Lower leg skin (tissue), 4 donors: Measurements from ENCODE around the gene KLHDC9. TPM values are rescaled to one million over a fixed set of nuclear protein-coding genes. Genes with fewer than 3 reads are reported as not detected.

Experiments
- DNase-seq, 2 donors: peaks; one replicate each; pipeline ENCODE4 v3.0.0-alpha.2; 2019; ENCODE audit warnings: low spot score in 2 of 2
- H3K4me3 ChIP-seq: fragments of 200-600 bp; sonication (generic); 2 replicates; pipeline ENCODE4 v1.5.1; 2017; ENCODE audit warnings: mild to moderate bottlenecking, low read depth; ENCODE audit not compliant: poor library complexity, severe bottlenecking
- POLR2A ChIP-seq, 2 donors: fragments of 450-650 bp; IDR thresholded peaks; one replicate each; pipeline ENCODE4 v1.6.1; 2016 to 2017; ENCODE audit warnings: antibody characterized with exemption in 2 of 2, mild to moderate bottlenecking in 1 of 2, moderate library complexity in 1 of 2
- WGBS, 2 donors: methylation state at CpG; one replicate each; pipeline ENCODE4 v1.1.5; 2018; 5-methylcytosine and 5-hydroxymethylcytosine counted together
- intact Hi-C: fragments of 100-400 bp; cut with DNase I; formaldehyde crosslinking; loops from one replicate; pipeline ENCODE4 v1.15.0; 2023; ENCODE audit warnings: low total_unique reads
- total RNA-seq, 4 donors: library from RNA; depleted of rRNA; stranded (reverse); fragments of >200 nt; gene quantifications; one replicate each; pipeline ENCODE4 v1.1.0, GENCODE V29; 2016
- TF ChIP-seq, protein P1 (sequence below), 3 donors: fragments of 450-650 bp; IDR thresholded peaks; one replicate each; pipeline ENCODE4 v1.5.1; 2016; ENCODE audit warnings: antibody characterized with exemption in 3 of 3, mild to moderate bottlenecking in 3 of 3, moderate library complexity in 2 of 3

The KLHDC9 gene
- total RNA-seq, 4 donors from 2014 or later: 0.42 to 4.2 (median 1.9) TPM

DNA sequence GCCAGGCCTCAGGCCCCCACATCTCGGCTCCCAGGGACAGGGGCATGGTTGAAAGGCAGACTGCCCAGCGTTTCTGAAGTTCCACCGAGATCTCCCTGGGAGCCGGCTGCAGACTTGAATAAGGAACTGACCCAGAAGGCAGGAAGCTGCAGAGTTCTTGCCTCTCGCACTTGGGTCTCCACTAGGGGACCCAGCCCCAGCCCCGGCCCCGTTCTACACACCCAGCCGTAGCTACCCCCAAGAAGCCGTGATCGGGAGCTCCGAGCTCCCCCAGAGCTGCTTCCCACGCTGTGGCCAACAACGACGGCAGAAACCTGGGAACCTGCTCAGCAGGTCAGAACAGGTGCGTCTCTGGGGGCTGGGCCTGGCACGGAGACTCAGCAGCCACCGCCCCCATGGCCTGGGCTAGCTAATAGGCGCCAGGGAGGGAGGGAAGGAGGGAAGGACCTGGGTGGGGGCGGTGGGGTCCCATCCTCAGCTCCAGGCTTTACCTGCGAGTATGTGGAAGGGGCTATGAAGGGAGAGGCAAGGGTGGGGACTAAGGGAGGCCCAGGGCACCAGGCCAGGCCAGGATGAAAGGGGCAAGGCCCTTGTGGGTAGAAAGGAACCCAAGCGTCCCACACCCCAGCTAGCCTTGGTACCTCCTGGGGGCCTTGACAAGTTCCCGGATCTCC is 8.8 kb upstream of the KLHDC9 start, which contains the start of gene NECTIN4:
TSS of gene NECTIN4 (minus strand) at position 308 of the 674 bp plus-strand sequence. CDS start at position 46, 262 bp downstream.
- TF ChIP-seq POLR2A (IDR thresholded peaks at IDR 0.05): no peak
- TF ChIP-seq, protein P1, sequence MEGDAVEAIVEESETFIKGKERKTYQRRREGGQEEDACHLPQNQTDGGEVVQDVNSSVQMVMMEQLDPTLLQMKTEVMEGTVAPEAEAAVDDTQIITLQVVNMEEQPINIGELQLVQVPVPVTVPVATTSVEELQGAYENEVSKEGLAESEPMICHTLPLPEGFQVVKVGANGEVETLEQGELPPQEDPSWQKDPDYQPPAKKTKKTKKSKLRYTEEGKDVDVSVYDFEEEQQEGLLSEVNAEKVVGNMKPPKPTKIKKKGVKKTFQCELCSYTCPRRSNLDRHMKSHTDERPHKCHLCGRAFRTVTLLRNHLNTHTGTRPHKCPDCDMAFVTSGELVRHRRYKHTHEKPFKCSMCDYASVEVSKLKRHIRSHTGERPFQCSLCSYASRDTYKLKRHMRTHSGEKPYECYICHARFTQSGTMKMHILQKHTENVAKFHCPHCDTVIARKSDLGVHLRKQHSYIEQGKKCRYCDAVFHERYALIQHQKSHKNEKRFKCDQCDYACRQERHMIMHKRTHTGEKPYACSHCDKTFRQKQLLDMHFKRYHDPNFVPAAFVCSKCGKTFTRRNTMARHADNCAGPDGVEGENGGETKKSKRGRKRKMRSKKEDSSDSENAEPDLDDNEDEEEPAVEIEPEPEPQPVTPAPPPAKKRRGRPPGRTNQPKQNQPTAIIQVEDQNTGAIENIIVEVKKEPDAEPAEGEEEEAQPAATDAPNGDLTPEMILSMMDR (IDR thresholded peaks at IDR 0.05): no peak
- intact Hi-C loops: no loop called here
- H3K4me3 ChIP-seq: peak within 1 kb of the TSS; percentile 18
- 40 to 50% methylated on average over 15 to 21 of the region's 22 CpGs for WGBS, 2 donors
- DNase-seq: peak in 1 of 2 donors; percentile 89

DNA sequence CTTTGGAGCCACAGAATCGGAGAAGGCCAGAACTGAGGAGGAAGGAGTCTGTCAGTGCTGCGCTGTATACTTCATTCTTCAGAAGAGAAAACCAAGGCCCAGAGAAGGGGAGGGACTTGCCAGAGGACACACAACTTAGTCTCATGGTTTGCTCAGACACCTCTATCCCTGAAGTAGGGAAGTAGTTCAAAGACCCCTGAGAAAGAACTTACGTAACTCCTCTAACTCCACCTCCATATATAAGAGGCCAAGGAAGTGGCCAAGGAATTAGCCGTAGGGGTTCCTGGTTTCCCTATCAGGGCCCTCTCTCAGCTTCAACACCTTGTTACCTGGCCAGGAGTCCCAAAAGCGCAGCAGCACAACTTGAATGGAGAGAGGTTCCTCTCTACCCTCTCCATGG is 8.2 kb upstream of the KLHDC9 start:
- WGBS, 2 donors: 90 to 91% methylated on average over 5 of the region's 5 CpGs
- no peak overlapping the region for H3K4me3 ChIP-seq
- intact Hi-C loops: loop anchor here (10.0 kb wide), 1 partner anchor 365 kb away; no protein-coding TSS in a partner anchor
- DNase-seq: no peak
- TF ChIP-seq, protein P1 (IDR thresholded peaks at IDR 0.05): no peak
- no peak for TF ChIP-seq POLR2A (IDR thresholded peaks at IDR 0.05)

DNA sequence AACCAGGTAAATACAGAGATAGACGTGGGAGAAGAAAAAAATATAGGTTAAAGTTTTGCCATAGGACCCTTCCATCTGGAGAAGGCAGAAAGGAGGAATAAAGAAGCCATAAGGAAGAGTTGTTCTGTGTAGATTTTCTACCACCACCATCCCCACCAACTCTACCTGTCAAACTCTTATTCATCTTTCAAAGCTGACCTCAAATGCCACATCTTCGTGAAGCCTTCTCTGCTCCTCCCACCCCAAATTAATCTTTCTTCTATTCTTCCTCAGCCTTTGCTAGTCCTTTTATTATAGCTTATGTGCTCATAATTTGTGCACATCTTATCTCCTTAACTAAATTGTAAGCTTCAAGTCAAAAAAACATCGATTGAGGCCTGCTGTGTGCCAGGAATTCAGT is 7.5 kb upstream of the KLHDC9 start:
- TF ChIP-seq POLR2A (IDR thresholded peaks at IDR 0.05): no peak
- TF ChIP-seq, protein P1 (IDR thresholded peaks at IDR 0.05): no peak
- intact Hi-C loops: loop anchor here (10.0 kb wide), 1 partner anchor 366 kb away; no protein-coding TSS in a partner anchor
- WGBS, 2 donors: 75 to 77% methylated on average over 3 of the region's 3 CpGs
- no peak for DNase-seq
- H3K4me3 ChIP-seq: no peak overlapping the region

DNA sequence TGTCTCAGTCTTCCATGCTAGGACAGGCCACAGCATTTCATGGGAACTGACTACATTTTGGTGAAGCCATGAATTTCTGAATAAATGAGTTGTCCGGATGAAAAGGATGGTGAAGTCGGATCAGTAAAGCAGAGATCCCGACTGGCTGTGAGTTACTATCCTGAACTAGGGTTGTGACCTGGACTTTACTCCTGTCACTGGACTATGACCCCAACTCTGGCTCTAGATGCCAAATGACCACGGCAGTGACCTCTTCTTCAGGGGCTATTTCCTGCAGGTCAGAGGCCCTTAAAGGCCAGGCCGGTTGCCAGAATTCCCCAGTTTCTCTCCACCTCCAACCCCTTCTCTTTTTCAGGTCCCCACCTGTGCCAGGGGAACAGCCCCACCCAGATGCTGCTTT is 7.1 kb upstream of the KLHDC9 start:
- WGBS, 2 donors: 88 to 89% methylated on average over 5 of the region's 5 CpGs
- H3K4me3 ChIP-seq: no peak overlapping the region
- no peak for DNase-seq
- no peak for TF ChIP-seq POLR2A (IDR thresholded peaks at IDR 0.05)
- TF ChIP-seq, protein P1 (IDR thresholded peaks at IDR 0.05): no peak
- intact Hi-C loops: loop anchor here (10.0 kb wide), 1 partner anchor 366 kb away; no protein-coding TSS in a partner anchor

DNA sequence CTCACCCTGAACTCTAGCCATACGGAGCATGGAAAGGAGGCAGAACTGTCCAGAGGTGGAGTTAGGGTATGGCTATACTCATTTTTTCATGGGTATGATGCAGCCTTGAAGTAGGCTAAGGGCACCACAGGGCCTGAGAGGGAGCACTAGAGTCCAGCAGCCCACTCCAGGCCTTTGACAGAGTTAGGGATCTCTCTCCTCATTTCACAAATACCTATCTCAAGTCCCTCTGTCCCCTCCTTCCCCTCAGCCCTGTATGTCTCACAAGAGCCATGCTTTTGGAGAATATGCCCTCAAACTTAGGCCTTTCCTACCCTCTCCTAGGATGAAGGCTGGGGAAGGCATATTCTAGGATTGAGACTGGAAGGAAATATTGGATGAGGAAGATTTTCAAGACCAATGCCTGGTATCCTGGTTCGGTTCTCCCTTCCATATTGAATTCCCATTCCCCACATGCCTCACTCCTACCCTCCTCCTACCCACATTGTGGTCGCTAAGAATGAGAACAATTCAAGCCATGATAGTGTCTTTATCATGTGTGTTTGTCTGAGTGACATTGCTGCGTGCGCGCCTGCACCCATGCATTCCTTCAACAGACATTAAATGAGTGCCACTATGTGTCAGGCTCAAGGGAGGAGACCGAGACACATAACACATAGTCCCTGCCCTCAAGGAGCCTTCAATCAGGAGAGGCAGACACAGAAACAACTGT is 6.2 kb upstream of the KLHDC9 start:
- DNase-seq: peak in 1 of 2 donors; percentile 50

More for the DNA sequence above, 6.2 kb upstream of the KLHDC9 start:
- intact Hi-C loops: loop anchor here (10.0 kb wide), 1 partner anchor 367 kb away; no protein-coding TSS in a partner anchor
- WGBS, 2 donors: 84 to 91% methylated on average over 7 of the region's 7 CpGs
- H3K4me3 ChIP-seq: no peak overlapping the region
- no peak for TF ChIP-seq POLR2A (IDR thresholded peaks at IDR 0.05)
- TF ChIP-seq, protein P1 (IDR thresholded peaks at IDR 0.05): no peak
